DOHH2 (cell line): Measurements from ENCODE around the gene PGA5.
"Not testable (repeated sequence)": the region's sequence is repeated elsewhere in the genome, so short reads cannot be mapped to it uniquely, and the experiment has no call there.

ENCODE experiments used
- H3F3A ChIP-seq: fragments of 200-600 bp; sonication (generic), shearing (Covaris generic); 2 replicates; pipeline ENCODE4 v1.6.0; 2016; ENCODE audit warnings: antibody characterized with exemption, mild to moderate bottlenecking; ENCODE audit not compliant: control insufficient read depth, insufficient read depth
- H3K27ac ChIP-seq: fragments of 200-600 bp; sonication (generic); 2 replicates; pipeline ENCODE4 v1.5.1; 2014; ENCODE audit warnings: low read depth, mild to moderate bottlenecking, low read length, moderate library complexity
- H3K27me3 ChIP-seq: fragments of 200-600 bp; sonication (generic); 2 replicates; pipeline ENCODE4 v1.6.1; 2014; ENCODE audit warnings: mild to moderate bottlenecking, low read length, mixed read lengths; ENCODE audit not compliant: control insufficient read depth
- H3K36me3 ChIP-seq: fragments of 200-600 bp; sonication (generic); 2 replicates; pipeline ENCODE4 v1.6.1; 2014; ENCODE audit warnings: mild to moderate bottlenecking, low read length, moderate library complexity, mixed read lengths; ENCODE audit not compliant: control insufficient read depth
- H3K4me1 ChIP-seq: fragments of 200-600 bp; sonication (generic); 2 replicates; pipeline ENCODE4 v1.6.1; 2014; ENCODE audit warnings: mild to moderate bottlenecking, low read length, mixed read lengths; ENCODE audit not compliant: control insufficient read depth
- H3K4me2 ChIP-seq: fragments of 200-600 bp; sonication (generic); 2 replicates; pipeline ENCODE4 v1.6.0; 2014; ENCODE audit warnings: mild to moderate bottlenecking, low read length, moderate library complexity
- H3K4me3 ChIP-seq: fragments of 200-600 bp; sonication (generic); 2 replicates; pipeline ENCODE4 v1.5.1; 2014; ENCODE audit warnings: mild to moderate bottlenecking, low read length, mixed read lengths
- H3K79me2 ChIP-seq: fragments of 200-600 bp; sonication (generic); 2 replicates; pipeline ENCODE4 v1.6.1; 2014; ENCODE audit warnings: mild to moderate bottlenecking, low read length, mixed read lengths; ENCODE audit not compliant: control insufficient read depth
- H3K9me2 ChIP-seq: fragments of 200-600 bp; sonication (generic); replicated peaks from 2 replicates; pipeline ENCODE4 v1.6.1; 2014; ENCODE audit warnings: mild to moderate bottlenecking, low read length, mixed read lengths; ENCODE audit not compliant: control insufficient read depth
- H3K9me3 ChIP-seq: fragments of 200-600 bp; sonication (generic); 2 replicates; pipeline ENCODE4 v1.6.1; 2014; ENCODE audit warnings: antibody characterized with exemption, low read length, mixed read lengths; ENCODE audit not compliant: control insufficient read depth, insufficient read depth
- H4K20me1 ChIP-seq: fragments of 200-600 bp; sonication (generic); 2 replicates; pipeline ENCODE4 v1.6.0; 2014; ENCODE audit warnings: low read depth, mild to moderate bottlenecking, antibody characterized with exemption, low read length, moderate library complexity; ENCODE audit not compliant: control insufficient read depth, insufficient read depth

PGA5 gene

GRCh38 chr11:61212202-61212601, 28.8 kb upstream of the PGA5 start:
- not testable (repeated sequence) for H3K27ac ChIP-seq, H3K27me3 ChIP-seq, H3F3A ChIP-seq, H3K9me3 ChIP-seq, H3K79me2 ChIP-seq, H3K9me2 ChIP-seq, H3K36me3 ChIP-seq, H3K4me2 ChIP-seq, H3K4me1 ChIP-seq, H4K20me1 ChIP-seq, H3K4me3 ChIP-seq

DNA sequence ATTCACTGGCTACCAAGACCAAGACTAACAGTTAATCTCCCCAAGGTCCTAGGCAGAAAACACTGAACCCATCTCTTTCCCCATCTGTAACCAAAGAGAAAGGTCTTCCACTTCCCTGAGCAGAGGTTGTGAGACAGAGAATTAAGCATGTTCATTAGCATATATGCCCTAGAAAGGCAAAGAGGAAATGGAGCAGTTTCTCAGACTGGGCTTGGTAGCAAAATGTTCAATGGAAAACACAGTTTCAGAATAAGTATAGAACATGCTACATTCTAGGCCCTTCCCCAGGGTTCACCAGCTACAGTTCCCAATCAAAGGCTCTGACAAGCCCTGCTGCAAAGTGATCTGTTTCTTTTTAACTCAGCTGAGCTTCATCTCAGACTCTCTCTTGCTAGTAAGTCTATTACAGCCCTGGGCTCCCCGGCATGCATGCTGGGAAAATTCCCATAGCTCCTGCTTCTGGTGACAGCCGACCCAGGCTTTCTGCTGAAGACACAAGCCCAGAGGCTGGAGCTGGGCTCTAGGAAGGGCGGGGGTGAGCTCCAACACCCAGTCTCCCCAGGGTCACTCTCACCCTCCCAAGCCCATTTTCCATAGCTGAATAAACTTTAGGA, 27.2 kb upstream of the PGA5 start:
- H3K79me2 ChIP-seq, H4K20me1 ChIP-seq, H3K9me3 ChIP-seq, H3K27me3 ChIP-seq, H3K9me2 ChIP-seq, H3K36me3 ChIP-seq, H3K4me1 ChIP-seq, H3K27ac ChIP-seq, H3K4me3 ChIP-seq, H3K4me2 ChIP-seq, H3F3A ChIP-seq: not testable (repeated sequence)

- not testable (repeated sequence) for H3K9me2 ChIP-seq, H3K4me3 ChIP-seq, H3K9me3 ChIP-seq, H3F3A ChIP-seq, H3K27me3 ChIP-seq, H3K36me3 ChIP-seq, H3K4me2 ChIP-seq, H4K20me1 ChIP-seq, H3K27ac ChIP-seq, H3K4me1 ChIP-seq, H3K79me2 ChIP-seq
Measured at GRCh38 chr11:61218306-61218705, 22.7 kb upstream of the PGA5 start.

GRCh38 chr11:61219016-61219415, 22.0 kb upstream of the PGA5 start:
- H3F3A ChIP-seq, H3K9me3 ChIP-seq, H3K79me2 ChIP-seq, H3K9me2 ChIP-seq, H4K20me1 ChIP-seq, H3K4me2 ChIP-seq, H3K36me3 ChIP-seq, H3K27me3 ChIP-seq, H3K27ac ChIP-seq, H3K4me1 ChIP-seq, H3K4me3 ChIP-seq: not testable (repeated sequence)

GRCh38 chr11:61222047-61222446, 18.9 kb upstream of the PGA5 start, which contains the start of gene PGA4:
PGA4 (plus strand) TSS chr11:61222347; CDS start chr11:61222401, 54 bp downstream.
- not testable (repeated sequence) for H3F3A ChIP-seq, H3K27me3 ChIP-seq, H3K4me1 ChIP-seq, H3K36me3 ChIP-seq, H3K9me2 ChIP-seq, H3K4me2 ChIP-seq, H4K20me1 ChIP-seq, H3K4me3 ChIP-seq, H3K79me2 ChIP-seq, H3K9me3 ChIP-seq, H3K27ac ChIP-seq

GRCh38 chr11:61222692-61223091, 18.3 kb upstream of the PGA5 start:
- not testable (repeated sequence) for H3K36me3 ChIP-seq, H3K9me3 ChIP-seq, H3K27ac ChIP-seq, H3F3A ChIP-seq, H3K27me3 ChIP-seq, H3K79me2 ChIP-seq, H3K9me2 ChIP-seq, H3K4me3 ChIP-seq, H3K4me1 ChIP-seq, H4K20me1 ChIP-seq, H3K4me2 ChIP-seq

DNA sequence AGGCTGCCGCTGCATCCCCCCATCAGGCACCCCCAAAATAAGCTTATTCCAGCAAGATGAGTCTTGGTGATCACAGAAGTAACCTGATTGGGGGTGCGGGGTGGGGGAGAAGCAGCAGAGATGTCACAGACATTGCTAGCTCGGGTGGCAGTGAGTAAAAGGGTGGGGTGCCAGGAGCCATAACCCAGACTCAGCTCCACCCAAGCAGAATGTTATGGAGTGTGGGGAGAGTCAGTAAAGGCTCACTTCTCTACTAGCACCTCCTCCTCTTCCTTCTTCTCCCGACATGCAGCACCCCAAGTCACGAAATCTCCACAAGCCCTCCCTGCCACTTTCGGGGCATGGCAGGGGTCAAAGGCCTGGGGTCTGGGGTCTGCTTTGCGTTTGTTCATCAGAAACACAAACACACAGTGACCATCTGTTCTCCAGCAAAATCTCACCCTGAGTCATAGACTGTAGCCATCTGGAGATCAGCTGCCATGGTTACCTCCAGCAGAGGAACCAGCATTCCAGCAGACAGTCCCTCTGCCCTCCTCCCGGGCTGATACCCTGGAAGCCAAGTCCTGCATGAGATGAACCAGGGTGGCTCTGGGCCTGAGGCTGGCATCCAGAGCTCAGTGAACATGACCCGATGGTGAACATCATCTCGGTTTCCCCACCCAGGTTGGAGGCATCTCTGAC, 14.4 kb upstream of the PGA5 start:
- not testable (repeated sequence) for H3K27me3 ChIP-seq, H3K9me3 ChIP-seq, H3F3A ChIP-seq, H3K4me1 ChIP-seq, H3K4me3 ChIP-seq, H3K36me3 ChIP-seq, H3K79me2 ChIP-seq, H3K9me2 ChIP-seq, H3K4me2 ChIP-seq, H3K27ac ChIP-seq, H4K20me1 ChIP-seq

DNA sequence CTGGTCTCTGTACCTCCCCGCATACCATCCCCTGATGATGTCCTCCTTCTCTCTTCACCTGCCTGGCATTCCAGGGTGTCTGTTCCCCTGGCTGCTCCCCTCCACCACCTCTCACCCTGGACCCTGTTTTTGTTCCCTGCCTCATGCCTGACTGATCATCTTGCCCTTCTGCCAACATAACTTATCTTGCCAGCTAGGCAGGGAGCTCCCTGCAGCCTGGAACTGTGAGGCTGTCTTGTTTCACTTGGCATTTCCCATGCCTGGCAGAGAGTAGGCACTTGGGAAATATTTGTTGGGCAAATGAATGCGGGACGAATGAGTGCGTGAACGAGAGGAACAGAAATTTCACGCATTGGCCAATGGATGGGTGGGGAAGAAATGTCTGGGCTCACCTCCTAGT, 11.5 kb upstream of the PGA5 start:
- not testable (repeated sequence) for H3K27me3 ChIP-seq, H3K4me2 ChIP-seq, H3K4me3 ChIP-seq, H3K27ac ChIP-seq, H3F3A ChIP-seq, H3K36me3 ChIP-seq, H3K79me2 ChIP-seq, H3K4me1 ChIP-seq, H3K9me2 ChIP-seq, H3K9me3 ChIP-seq, H4K20me1 ChIP-seq
